ENCODE measurements around the gene MSMP. TPM values are rescaled to one million over a fixed set of nuclear protein-coding genes. Genes with fewer than 3 reads are reported as not detected.
A peak's percentile ranks its signal among the peaks of the same experiment; 100 is the strongest.

The MSMP gene
- total RNA-seq, 1 donor from 2014 or later: not detected

DNA sequence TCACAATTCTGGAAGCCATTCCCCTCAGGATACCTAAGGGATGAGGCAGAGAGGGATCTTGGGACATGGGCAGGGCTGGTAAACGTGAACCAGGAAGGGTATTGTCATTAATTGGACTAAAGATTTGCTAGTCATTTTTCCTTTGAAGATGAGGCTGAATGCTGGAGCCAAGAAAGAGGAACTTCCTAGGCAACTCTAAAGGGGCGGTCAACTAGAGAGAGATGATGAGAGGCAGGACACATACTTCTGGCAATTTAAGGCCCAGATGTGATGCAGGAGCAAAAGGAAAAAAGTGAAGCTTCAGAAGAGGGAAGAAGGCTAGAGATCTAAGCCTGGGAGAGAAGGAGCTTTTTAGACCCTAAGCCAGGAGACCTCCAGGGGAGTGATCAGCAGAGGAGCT is 10.6 kb downstream of the MSMP start:
- Histone ChIP-seq H3K4me3 (no peak overlapping the region), H3K9me3 (no peaks in the 10 kb centered on the region), H3K27ac (no peak overlapping the region), H3K4me1 (peaks cover 10 to 28% of the 10 kb centered on the region in 2 donors), H3K36me3 (peaks cover 54 to 59% of the 10 kb centered on the region in 2 donors), H3K27me3 (no peaks in the 10 kb centered on the region)
- TF ChIP-seq, protein P1, sequence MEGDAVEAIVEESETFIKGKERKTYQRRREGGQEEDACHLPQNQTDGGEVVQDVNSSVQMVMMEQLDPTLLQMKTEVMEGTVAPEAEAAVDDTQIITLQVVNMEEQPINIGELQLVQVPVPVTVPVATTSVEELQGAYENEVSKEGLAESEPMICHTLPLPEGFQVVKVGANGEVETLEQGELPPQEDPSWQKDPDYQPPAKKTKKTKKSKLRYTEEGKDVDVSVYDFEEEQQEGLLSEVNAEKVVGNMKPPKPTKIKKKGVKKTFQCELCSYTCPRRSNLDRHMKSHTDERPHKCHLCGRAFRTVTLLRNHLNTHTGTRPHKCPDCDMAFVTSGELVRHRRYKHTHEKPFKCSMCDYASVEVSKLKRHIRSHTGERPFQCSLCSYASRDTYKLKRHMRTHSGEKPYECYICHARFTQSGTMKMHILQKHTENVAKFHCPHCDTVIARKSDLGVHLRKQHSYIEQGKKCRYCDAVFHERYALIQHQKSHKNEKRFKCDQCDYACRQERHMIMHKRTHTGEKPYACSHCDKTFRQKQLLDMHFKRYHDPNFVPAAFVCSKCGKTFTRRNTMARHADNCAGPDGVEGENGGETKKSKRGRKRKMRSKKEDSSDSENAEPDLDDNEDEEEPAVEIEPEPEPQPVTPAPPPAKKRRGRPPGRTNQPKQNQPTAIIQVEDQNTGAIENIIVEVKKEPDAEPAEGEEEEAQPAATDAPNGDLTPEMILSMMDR (IDR thresholded peaks at IDR 0.05): no peak
- no peak for DNase-seq (ENCODE audit: low spot score in 2 of 2)
- intact Hi-C loops (cut with DNase I): no loop called here

DNA sequence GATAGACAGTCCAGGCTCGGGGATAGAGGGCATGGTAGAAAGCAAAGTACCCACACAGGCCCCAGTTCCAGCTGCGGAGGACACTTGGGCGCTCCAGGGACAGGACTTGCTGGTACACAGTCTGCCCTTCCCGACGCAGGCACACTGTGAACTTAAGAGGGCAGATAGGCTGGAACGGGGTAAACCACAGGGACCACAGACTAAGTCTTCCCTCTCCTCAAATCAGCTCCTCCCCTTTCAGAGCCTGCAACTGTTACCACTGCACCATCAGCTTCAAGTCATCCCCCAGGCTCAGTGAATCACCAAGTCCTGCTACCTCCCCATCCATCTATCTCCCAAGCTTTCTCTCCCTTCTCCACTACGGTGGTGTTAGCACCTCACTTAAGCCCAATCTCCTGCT is 12.3 kb downstream of the MSMP start:
- H3K4me1 ChIP-seq: peaks cover 4 to 19% of the 10 kb centered on the region in 2 donors
- DNase-seq (ENCODE audit: low spot score in 2 of 2): peak in 1 of 2 donors; percentile 39
- TF ChIP-seq, protein P1 (IDR thresholded peaks at IDR 0.05): no peak
- no peak overlapping the region for H3K27ac ChIP-seq
- no peaks in the 10 kb centered on the region for H3K9me3 ChIP-seq
- intact Hi-C loops (cut with DNase I): no loop called here
- H3K36me3 ChIP-seq: peaks cover 71 to 76% of the 10 kb centered on the region in 2 donors
- no peak overlapping the region for H3K4me3 ChIP-seq
- H3K27me3 ChIP-seq: no peaks in the 10 kb centered on the region

DNA sequence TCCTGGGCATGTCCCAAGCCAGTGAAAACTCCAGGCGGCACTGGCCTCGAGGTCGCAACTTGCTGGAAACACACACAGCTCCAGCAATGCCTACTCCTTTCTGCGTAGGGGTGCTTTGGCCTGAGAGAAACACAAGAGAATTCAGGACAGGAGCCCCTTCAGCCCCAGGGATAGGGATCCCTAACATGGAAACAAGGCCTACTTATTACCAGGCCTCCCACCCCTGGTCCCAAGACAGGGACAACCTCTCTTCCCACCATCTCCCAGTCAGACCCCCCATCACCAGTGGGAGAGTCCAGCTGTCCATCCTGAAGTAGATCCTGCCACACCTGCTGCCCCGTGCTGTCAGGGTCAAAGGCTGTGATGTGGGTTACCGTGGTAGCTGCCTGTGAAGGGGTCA is 13.8 kb downstream of the MSMP start:
- TF ChIP-seq, protein P1 (IDR thresholded peaks at IDR 0.05): no peak
- H3K9me3 ChIP-seq: no peaks in the 10 kb centered on the region
- no peak overlapping the region for H3K4me3 ChIP-seq
- DNase-seq (ENCODE audit: low spot score in 2 of 2): no peak
- H3K4me1 ChIP-seq: peaks cover 0 to 13% of the 10 kb centered on the region in 2 donors
- peaks cover 84 to 91% of the 10 kb centered on the region in 2 donors for H3K36me3 ChIP-seq
- H3K27me3 ChIP-seq: no peaks in the 10 kb centered on the region
- intact Hi-C loops (cut with DNase I): no loop called here
- no peak overlapping the region for H3K27ac ChIP-seq

DNA sequence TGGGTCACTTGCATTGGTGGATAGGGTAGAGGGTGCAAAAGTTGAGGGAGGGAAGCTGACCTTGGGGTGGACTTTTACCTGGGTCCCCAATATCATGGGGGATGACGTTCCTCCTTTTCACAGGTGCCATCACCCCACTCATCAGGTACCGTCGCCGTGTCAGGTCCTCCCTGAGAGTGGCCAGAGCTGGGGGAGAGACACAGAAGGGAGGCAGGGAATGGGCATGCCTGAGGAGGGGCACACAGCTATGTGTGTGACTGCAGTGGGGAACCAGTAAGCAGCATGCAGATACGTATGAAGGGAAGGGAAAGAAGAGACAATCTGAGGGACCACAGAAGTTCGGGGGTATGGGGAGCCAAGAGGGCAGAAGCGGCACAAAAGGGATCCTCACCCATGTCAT is 15.2 kb downstream of the MSMP start:
- H3K9me3 ChIP-seq: no peaks in the 10 kb centered on the region
- TF ChIP-seq, protein P1 (IDR thresholded peaks at IDR 0.05): no peak
- peaks cover 82 to 90% of the 10 kb centered on the region in 2 donors for H3K36me3 ChIP-seq
- no peak overlapping the region for H3K27ac ChIP-seq
- H3K27me3 ChIP-seq: no peaks in the 10 kb centered on the region
- no peak overlapping the region for H3K4me3 ChIP-seq
- DNase-seq (ENCODE audit: low spot score in 2 of 2): no peak
- intact Hi-C loops (cut with DNase I): loop anchor here (5.0 to 10.0 kb wide), 2 partner anchors 143 to 624 kb away; partner anchors contain the start of gene ATOSB
- peaks cover 2 to 11% of the 10 kb centered on the region in 2 donors for H3K4me1 ChIP-seq

DNA sequence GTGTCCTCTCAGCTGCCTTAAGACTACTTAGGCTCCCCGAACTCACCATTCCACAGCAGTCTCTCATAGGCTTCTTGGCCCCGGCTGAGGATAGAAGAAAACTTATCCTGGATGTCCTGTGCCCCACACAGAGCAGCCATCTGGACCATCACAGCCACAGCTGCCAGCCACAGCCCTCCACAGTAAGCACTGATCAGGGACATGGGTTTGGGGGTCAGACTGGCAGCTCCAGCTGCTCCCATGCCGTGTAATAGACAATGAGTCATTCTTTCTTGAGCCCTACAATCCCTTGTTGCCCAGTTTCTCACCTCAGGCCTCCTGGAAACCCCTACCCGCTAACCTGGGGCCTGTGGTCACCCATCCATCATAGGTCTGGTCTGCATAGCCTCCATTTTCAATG is 15.9 kb downstream of the MSMP start:
- intact Hi-C loops (cut with DNase I): loop anchor here (5.0 to 10.0 kb wide), 2 partner anchors 144 to 623 kb away; partner anchors contain the start of gene ATOSB
- Histone ChIP-seq H3K36me3 (peaks cover 74 to 83% of the 10 kb centered on the region in 2 donors), H3K4me1 (peaks cover 10 to 19% of the 10 kb centered on the region in 2 donors), H3K27ac (no peak overlapping the region), H3K27me3 (no peaks in the 10 kb centered on the region), H3K9me3 (no peaks in the 10 kb centered on the region), H3K4me3 (no peak overlapping the region)
- TF ChIP-seq, protein P1 (IDR thresholded peaks at IDR 0.05): no peak
- DNase-seq (ENCODE audit: low spot score in 2 of 2): no peak

DNA sequence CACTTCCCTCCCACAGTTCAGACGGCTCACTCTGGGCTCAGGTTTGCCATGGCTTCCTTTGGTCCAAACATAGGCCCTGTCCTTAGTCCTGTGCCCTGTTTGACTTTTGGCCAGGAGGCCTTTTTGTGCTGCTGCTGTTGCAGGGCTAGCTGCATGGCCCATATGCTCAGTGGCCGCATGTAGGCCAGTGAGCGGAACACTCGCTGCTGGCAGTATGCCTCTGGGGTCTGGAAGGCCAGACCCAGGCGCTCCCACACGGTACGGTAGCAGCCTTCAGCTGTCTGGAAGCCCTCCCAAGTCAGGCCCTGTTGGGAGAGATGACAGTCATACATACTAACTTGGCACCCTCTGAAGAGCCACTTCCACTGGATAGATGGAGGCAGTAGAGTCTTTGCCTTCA is 16.9 kb downstream of the MSMP start:
- Histone ChIP-seq H3K27ac (no peak overlapping the region), H3K36me3 (peaks cover 71 to 74% of the 10 kb centered on the region in 2 donors), H3K27me3 (no peaks in the 10 kb centered on the region), H3K4me1 (peaks cover 10 to 21% of the 10 kb centered on the region in 2 donors), H3K4me3 (no peak overlapping the region), H3K9me3 (no peaks in the 10 kb centered on the region)
- TF ChIP-seq, protein P1 (IDR thresholded peaks at IDR 0.05): no peak
- intact Hi-C loops (cut with DNase I): loop anchor here (5.0 to 10.0 kb wide), 2 partner anchors 145 to 622 kb away; partner anchors contain the start of gene ATOSB
- DNase-seq (ENCODE audit: low spot score in 2 of 2): no peak
